Prostate gland (tissue), 2 donors: Measurements from ENCODE around the gene OST4. TPM values are rescaled to one million over a fixed set of nuclear protein-coding genes. Genes with fewer than 3 reads are reported as not detected.

ENCODE experiments used
- DNase-seq: peaks from one replicate; pipeline ENCODE4 v3.0.0-alpha.2; 2019; ENCODE audit warnings: low spot score
- H3K27ac ChIP-seq, 2 donors: fragments of 200-600 bp; sonication (generic); 2 replicates each; pipeline ENCODE4 v1.5.1; 2017 to 2019
- H3K27me3 ChIP-seq: fragments of 200-600 bp; sonication (generic); replicated peaks from 2 replicates; pipeline ENCODE4 v1.5.1; 2019; ENCODE audit not compliant: insufficient read depth
- H3K36me3 ChIP-seq, 2 donors: fragments of 200-600 bp; sonication (generic); 1 replicate in 1 of 2; 2 replicates in 1 of 2; pipeline versions ENCODE4 v1.5.1 to v1.8.1; 2017 to 2019
- H3K4me1 ChIP-seq: fragments of 200-600 bp; sonication (generic); replicated peaks from 2 replicates; pipeline ENCODE4 v1.5.1; 2019
- H3K4me3 ChIP-seq, 2 donors: fragments of 200-600 bp; sonication (generic); 2 replicates each; pipeline ENCODE4 v1.5.1; 2017 to 2019
- H3K9me3 ChIP-seq: fragments of 200-600 bp; sonication (generic); 2 replicates; pipeline ENCODE4 v1.5.1; 2017
- POLR2A ChIP-seq: fragments of 450-650 bp; IDR thresholded peaks from one replicate; pipeline ENCODE4 v1.6.1; 2016; ENCODE audit warnings: antibody characterized with exemption, mild to moderate bottlenecking
- POLR2AphosphoS5 ChIP-seq: sonication (generic); formaldehyde crosslinking; IDR thresholded peaks from one replicate; pipeline ENCODE4 v1.6.1; 2017; ENCODE audit warnings: antibody characterized with exemption
- WGBS: methylation state at CpG from one replicate; pipeline ENCODE4 v1.1.5; 2018; 5-methylcytosine and 5-hydroxymethylcytosine counted together
- intact Hi-C: fragments of 100-400 bp; cut with DNase I; formaldehyde crosslinking; loops from one replicate; pipeline ENCODE4 v1.14.2; 2022
- total RNA-seq, 2 donors: library from RNA; depleted of rRNA; stranded (reverse); fragments of >200 nt; gene quantifications; one replicate each; pipeline ENCODE4 v1.1.0, GENCODE V29; 2016
- TF ChIP-seq, protein P1 (sequence below), 4 experiments: fragments of 200-600 bp in 2 of 4; fragments of 450-650 bp in 2 of 4; sonication (generic) in 2 of 4; IDR thresholded peaks; 1 replicate in 3 of 4; 2 replicates in 1 of 4; pipeline ENCODE4 v1.5.1; 2016 to 2019; ENCODE audit warnings: antibody characterized with exemption in 4 of 4, mild to moderate bottlenecking in 2 of 4, moderate library complexity in 2 of 4

OST4 gene
- total RNA-seq, 2 donors from 2014 or later: 246 to 317 TPM

- no peak for DNase-seq
- Histone ChIP-seq H3K27ac (no peak overlapping the region), H3K36me3 (peaks cover 39 to 45% of the 10 kb centered on the region in 2 donors), H3K9me3 (no peaks in the 10 kb centered on the region), H3K4me3 (no peak overlapping the region), H3K4me1 (no peaks in the 10 kb centered on the region), H3K27me3 (no peaks in the 10 kb centered on the region)
- TF ChIP-seq POLR2AphosphoS5 (no peak), POLR2A (no peak)
- TF ChIP-seq, protein P1, sequence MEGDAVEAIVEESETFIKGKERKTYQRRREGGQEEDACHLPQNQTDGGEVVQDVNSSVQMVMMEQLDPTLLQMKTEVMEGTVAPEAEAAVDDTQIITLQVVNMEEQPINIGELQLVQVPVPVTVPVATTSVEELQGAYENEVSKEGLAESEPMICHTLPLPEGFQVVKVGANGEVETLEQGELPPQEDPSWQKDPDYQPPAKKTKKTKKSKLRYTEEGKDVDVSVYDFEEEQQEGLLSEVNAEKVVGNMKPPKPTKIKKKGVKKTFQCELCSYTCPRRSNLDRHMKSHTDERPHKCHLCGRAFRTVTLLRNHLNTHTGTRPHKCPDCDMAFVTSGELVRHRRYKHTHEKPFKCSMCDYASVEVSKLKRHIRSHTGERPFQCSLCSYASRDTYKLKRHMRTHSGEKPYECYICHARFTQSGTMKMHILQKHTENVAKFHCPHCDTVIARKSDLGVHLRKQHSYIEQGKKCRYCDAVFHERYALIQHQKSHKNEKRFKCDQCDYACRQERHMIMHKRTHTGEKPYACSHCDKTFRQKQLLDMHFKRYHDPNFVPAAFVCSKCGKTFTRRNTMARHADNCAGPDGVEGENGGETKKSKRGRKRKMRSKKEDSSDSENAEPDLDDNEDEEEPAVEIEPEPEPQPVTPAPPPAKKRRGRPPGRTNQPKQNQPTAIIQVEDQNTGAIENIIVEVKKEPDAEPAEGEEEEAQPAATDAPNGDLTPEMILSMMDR (IDR thresholded peaks at IDR 0.05): no peak
- 91% methylated on average over 8 of the region's 8 CpGs for WGBS
- intact Hi-C loops: no loop called here
Observed at GRCh38 chr2:27040282-27040681, 31.2 kb downstream of the OST4 start.

- intact Hi-C loops: no loop called here
Observed at GRCh38 chr2:27039871-27040270, 31.6 kb downstream of the OST4 start.

DNA sequence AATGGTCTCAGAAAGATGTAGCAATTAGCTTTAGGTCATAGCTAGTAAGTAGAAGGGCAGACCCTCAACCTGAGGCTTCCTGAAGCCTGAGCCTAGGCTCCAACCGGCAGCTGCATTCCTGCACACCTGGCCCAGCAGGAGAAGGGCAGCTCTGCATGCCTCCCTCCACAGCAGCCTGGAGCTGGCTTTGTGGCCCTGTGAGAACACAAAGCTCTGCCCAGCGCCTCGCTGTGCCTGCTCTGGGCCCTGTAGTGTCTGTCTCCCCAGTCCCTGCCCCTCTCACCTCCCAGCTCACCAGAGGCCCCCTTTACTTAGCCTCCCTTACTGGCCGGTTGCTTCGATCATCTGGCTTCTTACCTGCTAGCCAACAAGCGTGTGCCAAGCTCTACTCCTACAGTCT, 32.0 kb downstream of the OST4 start:
- TF ChIP-seq, protein P1 (IDR thresholded peaks at IDR 0.05): no peak
- no peak for TF ChIP-seq POLR2AphosphoS5
- no peak for TF ChIP-seq POLR2A
- Histone ChIP-seq H3K36me3 (peaks cover 39 to 47% of the 10 kb centered on the region in 2 donors), H3K27ac (no peak overlapping the region), H3K4me3 (no peak overlapping the region), H3K4me1 (no peaks in the 10 kb centered on the region), H3K9me3 (no peaks in the 10 kb centered on the region), H3K27me3 (no peaks in the 10 kb centered on the region)
- 87% methylated on average over 6 of the region's 6 CpGs for WGBS
- intact Hi-C loops: no loop called here
- DNase-seq: no peak

More at GRCh38 chr2:27039871-27040270, 31.6 kb downstream of the OST4 start:
- Histone ChIP-seq H3K9me3 (no peaks in the 10 kb centered on the region), H3K27me3 (no peaks in the 10 kb centered on the region), H3K4me3 (no peak overlapping the region), H3K27ac (no peak overlapping the region), H3K4me1 (no peaks in the 10 kb centered on the region), H3K36me3 (peaks cover 39 to 47% of the 10 kb centered on the region in 2 donors)
- no peak for DNase-seq
- 94% methylated on average over 7 of the region's 7 CpGs for WGBS
- TF ChIP-seq POLR2A (no peak), POLR2AphosphoS5 (no peak)
- TF ChIP-seq, protein P1 (IDR thresholded peaks at IDR 0.05): no peak

DNA sequence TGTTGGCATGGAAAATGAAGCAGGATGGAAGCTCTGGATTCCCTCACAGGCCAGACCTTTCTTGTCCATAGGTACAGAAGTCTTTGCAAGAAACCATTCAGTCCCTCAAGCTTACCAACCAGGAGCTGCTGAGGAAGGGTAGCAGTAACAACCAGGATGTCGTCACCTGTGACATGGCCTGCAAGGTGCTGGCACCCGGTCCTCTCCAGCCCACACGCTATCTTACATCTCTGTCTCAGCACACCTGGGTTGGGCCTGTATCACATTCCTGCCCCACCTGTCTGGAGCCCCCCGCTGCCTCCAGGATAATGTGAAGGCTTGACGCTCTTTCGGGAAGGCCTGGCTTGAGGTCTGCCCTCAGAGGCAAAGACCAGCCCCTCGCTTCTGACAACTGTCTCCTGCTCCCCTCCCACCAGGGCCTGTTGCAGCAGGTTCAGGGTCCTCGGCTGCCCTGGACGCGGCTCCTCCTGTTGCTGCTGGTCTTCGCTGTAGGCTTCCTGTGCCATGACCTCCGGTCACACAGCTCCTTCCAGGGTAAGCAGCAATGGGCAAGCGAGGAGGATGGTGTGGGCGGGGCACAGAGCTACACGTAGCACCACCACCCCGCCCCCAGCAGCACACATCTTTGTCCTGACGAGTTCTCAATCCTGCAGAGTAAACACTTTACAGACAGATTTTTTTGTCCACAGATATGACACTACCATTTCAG, 32.7 kb downstream of the OST4 start:
- no peaks in the 10 kb centered on the region for H3K9me3 ChIP-seq
- no peak overlapping the region for H3K27ac ChIP-seq
- H3K4me1 ChIP-seq: no peaks in the 10 kb centered on the region
- H3K4me3 ChIP-seq: no peak overlapping the region
- intact Hi-C loops: no loop called here
- H3K27me3 ChIP-seq: no peaks in the 10 kb centered on the region
- 81% methylated on average over 17 of the region's 17 CpGs for WGBS
- DNase-seq: no peak
- H3K36me3 ChIP-seq: peaks cover 39 to 47% of the 10 kb centered on the region in 2 donors
- TF ChIP-seq POLR2A: no peak
- no peak for TF ChIP-seq POLR2AphosphoS5
- TF ChIP-seq, protein P1 (IDR thresholded peaks at IDR 0.05): no peak

DNA sequence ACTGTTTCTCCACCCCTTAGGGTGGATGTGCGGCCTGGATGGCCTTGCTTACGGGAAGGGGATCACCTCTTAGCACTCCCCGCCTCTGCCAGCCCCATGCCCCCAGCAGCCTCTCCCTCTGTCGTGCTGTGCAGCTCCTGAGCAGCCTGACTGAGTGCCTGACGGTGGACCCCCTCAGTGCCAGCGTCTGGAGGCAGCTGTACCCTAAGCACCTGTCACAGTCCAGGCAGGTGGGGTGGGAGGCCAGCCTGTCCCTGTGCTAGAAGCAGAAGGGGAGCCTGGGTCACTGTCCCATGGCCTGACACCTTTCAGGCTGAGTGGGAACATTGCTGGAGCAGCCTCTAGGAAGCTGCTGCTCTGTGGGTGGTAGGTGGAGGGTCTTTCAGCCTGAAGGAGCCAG, 33.4 kb downstream of the OST4 start:
- Histone ChIP-seq H3K9me3 (no peaks in the 10 kb centered on the region), H3K4me3 (no peak overlapping the region), H3K4me1 (no peaks in the 10 kb centered on the region), H3K27me3 (no peaks in the 10 kb centered on the region), H3K27ac (no peak overlapping the region), H3K36me3 (peaks cover 39 to 47% of the 10 kb centered on the region in 2 donors)
- WGBS: 85% methylated on average over 6 of the region's 6 CpGs
- intact Hi-C loops: no loop called here
- TF ChIP-seq, protein P1 (IDR thresholded peaks at IDR 0.05): no peak
- no peak for TF ChIP-seq POLR2AphosphoS5
- TF ChIP-seq POLR2A: no peak
- DNase-seq: no peak
